ENCODE results near the gene ZNF576.
A peak's percentile ranks its signal among the peaks of the same experiment; 100 is the strongest.

Gene ZNF576

DNA sequence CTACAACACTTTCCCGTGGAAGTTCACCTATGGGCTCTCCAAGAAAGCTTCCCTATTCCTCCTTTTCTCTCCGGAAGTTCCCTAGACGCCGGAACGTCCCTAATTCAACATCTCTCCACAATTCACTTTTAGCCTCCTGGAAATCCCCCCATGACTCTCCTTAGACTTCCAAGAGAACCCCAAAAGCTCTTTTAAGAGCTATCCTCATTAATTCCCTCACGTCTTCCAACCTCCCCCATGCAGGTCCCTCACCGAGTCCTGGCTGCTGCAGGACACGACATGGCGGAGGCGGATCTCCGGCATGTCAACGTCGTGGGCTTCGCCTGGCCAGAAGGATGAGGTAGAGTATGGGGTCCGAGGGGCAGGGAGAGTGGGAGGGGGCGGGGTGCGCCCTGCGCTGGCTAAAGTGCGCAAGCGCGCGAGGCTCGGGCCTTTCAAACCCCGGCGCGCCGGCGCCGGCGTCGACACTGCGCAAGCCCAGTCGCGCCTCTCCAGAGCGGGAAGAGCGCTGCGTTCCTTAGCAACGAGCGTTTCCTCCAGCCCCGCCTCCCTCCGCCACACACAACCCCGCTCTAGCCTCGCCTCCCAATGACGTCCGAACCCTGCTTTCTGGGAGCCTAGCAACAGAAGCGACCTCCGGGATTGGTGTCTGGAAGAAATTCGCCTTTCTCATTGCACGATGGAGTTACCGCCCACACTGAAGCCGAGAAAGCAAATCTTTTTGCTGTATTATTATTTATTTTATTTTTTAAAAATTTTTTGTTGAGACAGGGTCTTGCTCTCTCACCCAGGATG lies 21.0 kb upstream of the ZNF576 start, which contains the start of the genes PINLYP and XRCC1:
PINLYP (plus strand) TSS at position 646 of the 795 bp plus-strand sequence. CDS start 1,391 bp downstream, outside the sequence.
XRCC1 (minus strand) TSS at position 372 of the 795 bp plus-strand sequence; CDS start at position 303, 69 bp downstream.
- Histone ChIP-seq H3K27ac (replicated peaks) (peak within 1 kb of the TSS; percentile 79), H3K4me3 (replicated peaks; ENCODE audit: insufficient read depth, low read length) (peak within 1 kb of the TSS; percentile 75), H3K27me3 (ENCODE audit: insufficient read depth, poor library complexity, severe bottlenecking) (no peaks in the 10 kb centered on the region)
- TF ChIP-seq POLR2AphosphoS5 (IDR thresholded peaks at IDR 0.05; ENCODE audit: low read depth), result peak; percentile 42; the same call in 1 of the 2 replicates
- TF ChIP-seq, protein P1, sequence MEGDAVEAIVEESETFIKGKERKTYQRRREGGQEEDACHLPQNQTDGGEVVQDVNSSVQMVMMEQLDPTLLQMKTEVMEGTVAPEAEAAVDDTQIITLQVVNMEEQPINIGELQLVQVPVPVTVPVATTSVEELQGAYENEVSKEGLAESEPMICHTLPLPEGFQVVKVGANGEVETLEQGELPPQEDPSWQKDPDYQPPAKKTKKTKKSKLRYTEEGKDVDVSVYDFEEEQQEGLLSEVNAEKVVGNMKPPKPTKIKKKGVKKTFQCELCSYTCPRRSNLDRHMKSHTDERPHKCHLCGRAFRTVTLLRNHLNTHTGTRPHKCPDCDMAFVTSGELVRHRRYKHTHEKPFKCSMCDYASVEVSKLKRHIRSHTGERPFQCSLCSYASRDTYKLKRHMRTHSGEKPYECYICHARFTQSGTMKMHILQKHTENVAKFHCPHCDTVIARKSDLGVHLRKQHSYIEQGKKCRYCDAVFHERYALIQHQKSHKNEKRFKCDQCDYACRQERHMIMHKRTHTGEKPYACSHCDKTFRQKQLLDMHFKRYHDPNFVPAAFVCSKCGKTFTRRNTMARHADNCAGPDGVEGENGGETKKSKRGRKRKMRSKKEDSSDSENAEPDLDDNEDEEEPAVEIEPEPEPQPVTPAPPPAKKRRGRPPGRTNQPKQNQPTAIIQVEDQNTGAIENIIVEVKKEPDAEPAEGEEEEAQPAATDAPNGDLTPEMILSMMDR (IDR thresholded peaks at IDR 0.05; ENCODE audit: insufficient read depth, low read length), result no peak
- peak; percentile 96 to 98 for DNase-seq (ENCODE audit: low read depth in 1 of 2, low spot score in 1 of 2)

DNA sequence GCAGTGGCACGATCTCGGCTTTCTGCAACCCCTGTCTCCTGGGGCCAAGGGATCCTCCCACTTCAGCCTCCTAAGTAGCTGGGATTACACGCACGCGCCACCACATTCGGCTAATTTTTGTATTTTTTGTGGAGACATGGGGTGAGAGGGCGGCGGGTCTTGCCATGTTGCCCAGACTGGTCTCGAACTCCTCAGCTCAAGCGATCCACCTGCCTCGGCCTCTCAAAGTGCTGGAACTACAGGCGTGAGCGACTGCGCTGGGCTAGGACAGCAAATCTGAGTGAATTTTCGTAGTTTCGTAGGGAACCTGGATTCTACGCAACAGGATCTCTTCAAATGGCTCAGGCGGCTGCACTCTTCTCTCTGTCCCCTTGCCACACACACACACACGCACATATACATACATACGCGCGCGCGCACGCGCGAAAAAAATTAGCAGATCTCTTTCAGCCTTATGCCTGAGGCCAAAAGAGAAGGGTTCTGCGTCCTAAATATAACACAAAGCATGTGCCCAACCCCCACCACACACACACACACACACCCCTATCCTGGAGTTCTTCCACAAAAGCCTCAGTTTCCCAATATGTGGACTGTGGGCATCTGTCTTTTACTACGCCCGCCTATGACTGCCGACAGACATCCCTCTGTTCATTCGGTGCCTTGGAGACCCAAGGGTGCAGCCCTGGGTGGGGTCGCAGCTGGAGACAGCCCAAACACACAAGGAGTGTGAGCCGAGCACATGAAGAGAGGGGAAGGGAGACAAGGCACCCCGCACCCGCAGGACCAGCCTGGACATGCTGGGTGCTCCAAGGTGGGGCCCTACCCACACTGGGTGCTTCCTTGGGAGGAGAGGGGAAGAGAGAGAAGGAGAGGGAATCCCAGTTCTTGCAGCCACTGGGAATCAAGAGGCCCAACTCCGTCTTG lies 20.2 kb upstream of the ZNF576 start:
- TF ChIP-seq, protein P2, sequence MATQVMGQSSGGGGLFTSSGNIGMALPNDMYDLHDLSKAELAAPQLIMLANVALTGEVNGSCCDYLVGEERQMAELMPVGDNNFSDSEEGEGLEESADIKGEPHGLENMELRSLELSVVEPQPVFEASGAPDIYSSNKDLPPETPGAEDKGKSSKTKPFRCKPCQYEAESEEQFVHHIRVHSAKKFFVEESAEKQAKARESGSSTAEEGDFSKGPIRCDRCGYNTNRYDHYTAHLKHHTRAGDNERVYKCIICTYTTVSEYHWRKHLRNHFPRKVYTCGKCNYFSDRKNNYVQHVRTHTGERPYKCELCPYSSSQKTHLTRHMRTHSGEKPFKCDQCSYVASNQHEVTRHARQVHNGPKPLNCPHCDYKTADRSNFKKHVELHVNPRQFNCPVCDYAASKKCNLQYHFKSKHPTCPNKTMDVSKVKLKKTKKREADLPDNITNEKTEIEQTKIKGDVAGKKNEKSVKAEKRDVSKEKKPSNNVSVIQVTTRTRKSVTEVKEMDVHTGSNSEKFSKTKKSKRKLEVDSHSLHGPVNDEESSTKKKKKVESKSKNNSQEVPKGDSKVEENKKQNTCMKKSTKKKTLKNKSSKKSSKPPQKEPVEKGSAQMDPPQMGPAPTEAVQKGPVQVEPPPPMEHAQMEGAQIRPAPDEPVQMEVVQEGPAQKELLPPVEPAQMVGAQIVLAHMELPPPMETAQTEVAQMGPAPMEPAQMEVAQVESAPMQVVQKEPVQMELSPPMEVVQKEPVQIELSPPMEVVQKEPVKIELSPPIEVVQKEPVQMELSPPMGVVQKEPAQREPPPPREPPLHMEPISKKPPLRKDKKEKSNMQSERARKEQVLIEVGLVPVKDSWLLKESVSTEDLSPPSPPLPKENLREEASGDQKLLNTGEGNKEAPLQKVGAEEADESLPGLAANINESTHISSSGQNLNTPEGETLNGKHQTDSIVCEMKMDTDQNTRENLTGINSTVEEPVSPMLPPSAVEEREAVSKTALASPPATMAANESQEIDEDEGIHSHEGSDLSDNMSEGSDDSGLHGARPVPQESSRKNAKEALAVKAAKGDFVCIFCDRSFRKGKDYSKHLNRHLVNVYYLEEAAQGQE (IDR thresholded peaks at IDR 0.05; ENCODE audit: insufficient replicate concordance, low read depth), result no peak
- TF ChIP-seq SPI1 (IDR thresholded peaks at IDR 0.05; ENCODE audit: borderline replicate concordance, low read depth) (no peak), GABPA (IDR thresholded peaks at IDR 0.05; ENCODE audit: low read depth) (no peak), POLR2AphosphoS5 (IDR thresholded peaks at IDR 0.05; ENCODE audit: low read depth) (no peak)
- TF ChIP-seq, protein P1 (IDR thresholded peaks at IDR 0.05; ENCODE audit: insufficient read depth, low read length), result no peak
- Histone ChIP-seq H3K4me3 (replicated peaks; ENCODE audit: insufficient read depth, low read length) (peak overlapping the region; percentile 5), H3K27me3 (ENCODE audit: insufficient read depth, poor library complexity, severe bottlenecking) (no peaks in the 10 kb centered on the region), H3K27ac (replicated peaks) (peak overlapping the region; percentile 79)
- no peak for DNase-seq (ENCODE audit: low read depth in 1 of 2, low spot score in 1 of 2)

DNA sequence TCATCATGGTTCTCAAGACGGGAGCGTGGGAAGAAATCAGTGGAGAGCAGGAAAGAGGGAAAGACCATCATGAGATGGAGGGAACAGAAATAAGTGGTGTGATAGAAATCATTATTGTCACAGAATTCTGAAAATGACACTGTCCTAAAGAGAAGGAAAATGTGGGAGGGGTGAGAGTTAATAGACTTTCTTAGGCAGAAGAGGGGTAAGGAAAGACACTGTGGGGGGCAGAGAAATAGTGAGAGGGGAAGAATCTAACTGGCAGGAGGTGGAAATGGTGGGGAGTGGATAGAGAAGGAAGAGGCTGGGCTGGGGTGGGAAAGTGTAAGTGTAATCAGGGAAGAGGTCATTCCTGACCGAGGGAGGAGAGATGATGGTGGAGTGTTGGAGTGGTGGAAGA lies 17.6 kb upstream of the ZNF576 start:
- TF ChIP-seq GABPA (IDR thresholded peaks at IDR 0.05; ENCODE audit: low read depth), result no peak
- TF ChIP-seq POLR2AphosphoS5 (IDR thresholded peaks at IDR 0.05; ENCODE audit: low read depth), result no peak
- TF ChIP-seq, protein P1 (IDR thresholded peaks at IDR 0.05; ENCODE audit: insufficient read depth, low read length), result no peak
- no peak for TF ChIP-seq SPI1 (IDR thresholded peaks at IDR 0.05; ENCODE audit: borderline replicate concordance, low read depth)
- TF ChIP-seq, protein P2 (IDR thresholded peaks at IDR 0.05; ENCODE audit: insufficient replicate concordance, low read depth), result no peak
- Histone ChIP-seq H3K27me3 (ENCODE audit: insufficient read depth, poor library complexity, severe bottlenecking) (no peaks in the 10 kb centered on the region), H3K4me3 (replicated peaks; ENCODE audit: insufficient read depth, low read length) (no peak overlapping the region), H3K27ac (replicated peaks) (no peak overlapping the region)
- DNase-seq (ENCODE audit: low read depth in 1 of 2, low spot score in 1 of 2), result no peak
